ENCODE results near the gene MYH10. TPM values are rescaled to one million over a fixed set of nuclear protein-coding genes. Genes with fewer than 3 reads are reported as not detected.

Gene MYH10
- total and polyA plus RNA-seq, 9 of the 15 experiments (the other 6 are each of a cell fraction or from before 2014, with no cell fraction given), result 16.3 to 95.3 (median 39.7) TPM

DNA sequence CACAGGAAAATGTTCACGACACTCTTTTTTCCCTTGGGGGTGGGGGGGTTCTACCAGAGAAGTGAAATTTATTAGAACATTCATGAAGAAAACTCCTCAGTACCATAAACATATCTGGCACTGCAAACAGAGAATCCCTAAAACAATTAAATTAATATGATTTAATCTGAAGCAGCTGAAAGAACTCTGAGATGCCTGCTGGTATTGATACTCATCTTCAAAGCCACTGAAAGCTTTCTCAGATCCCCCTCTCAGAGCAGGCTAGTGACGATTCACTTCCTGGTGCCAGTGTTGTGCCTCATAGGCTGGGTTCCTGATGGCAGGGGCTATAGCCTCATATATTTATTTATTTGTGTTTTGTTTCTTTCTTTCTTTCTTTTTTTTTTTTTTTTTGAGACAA, 52.7 kb downstream of the MYH10 start:
- POLR2A ChIA-PET, result interaction anchor here (0.8 kb wide), 1 partner anchor 94 kb away, joined by 3 read pairs; no protein-coding TSS in a partner anchor
- no peak overlapping the region for H3K4me2 ChIP-seq (ENCODE audit: insufficient read depth, low read length)
- WGBS (ENCODE audit: insufficient coverage, low coverage, missing lambda C conversion rate), result 81% methylated on average over 2 of the region's 2 CpGs
- no peaks in the 10 kb centered on the region for H3K9me3 ChIP-seq (replicated peaks; ENCODE audit: control insufficient read depth, insufficient read depth, low read depth, low read length)
- no peak overlapping the region for H3K4me3 ChIP-seq
- BruUV-seq (replicated peaks), result no TSS peak
- peaks cover 35% of the 10 kb centered on the region for H3K36me3 ChIP-seq (ENCODE audit: control insufficient read depth, insufficient read depth, low read length)
- H3K27me3 ChIP-seq (ENCODE audit: control insufficient read depth in 2 of 2, insufficient read depth in 2 of 2, low read length in 2 of 2), result no peaks in the 10 kb centered on the region
- no peaks in the 10 kb centered on the region for H3K4me1 ChIP-seq (replicated peaks in 1 of 2; ENCODE audit: control insufficient read depth in 2 of 2, insufficient read depth in 2 of 2, low read length in 2 of 2)
- CTCF ChIA-PET (ENCODE audit: low intra/inter-chr PET ratio), result no interaction called here
- H3K9me1 ChIP-seq (ENCODE audit: control insufficient read depth, insufficient read depth, low read length), result no peaks in the 10 kb centered on the region
- H3K9ac ChIP-seq (ENCODE audit: insufficient read depth in 1 of 2, low read depth in 2 of 2, low read length in 2 of 2), result no peak overlapping the region
- H2AFZ ChIP-seq (ENCODE audit: low read depth, low read length), result no peak overlapping the region
- no peak overlapping the region for H3K27ac ChIP-seq (ENCODE audit: extremely low read depth, low read depth, low read length)
- in situ Hi-C loops (cut with MboI) (no loop called here), intact Hi-C loops (cut with micrococcal nuclease) (no loop called here)
- DNase-seq (ENCODE audit: extremely low read depth in 1 of 4, low spot score in 3 of 4) (no peak), FAIRE-seq (no peak), ATAC-seq (no peak)
- H3K79me2 ChIP-seq (ENCODE audit: control insufficient read depth, insufficient read depth, low read length), result no peaks in the 10 kb centered on the region
- H4K20me1 ChIP-seq (replicated peaks; ENCODE audit: control insufficient read depth, insufficient read depth, low read length), result no peaks in the 10 kb centered on the region
- TF ChIP-seq, protein P1, sequence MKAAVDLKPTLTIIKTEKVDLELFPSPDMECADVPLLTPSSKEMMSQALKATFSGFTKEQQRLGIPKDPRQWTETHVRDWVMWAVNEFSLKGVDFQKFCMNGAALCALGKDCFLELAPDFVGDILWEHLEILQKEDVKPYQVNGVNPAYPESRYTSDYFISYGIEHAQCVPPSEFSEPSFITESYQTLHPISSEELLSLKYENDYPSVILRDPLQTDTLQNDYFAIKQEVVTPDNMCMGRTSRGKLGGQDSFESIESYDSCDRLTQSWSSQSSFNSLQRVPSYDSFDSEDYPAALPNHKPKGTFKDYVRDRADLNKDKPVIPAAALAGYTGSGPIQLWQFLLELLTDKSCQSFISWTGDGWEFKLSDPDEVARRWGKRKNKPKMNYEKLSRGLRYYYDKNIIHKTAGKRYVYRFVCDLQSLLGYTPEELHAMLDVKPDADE (conservative IDR thresholded peaks at IDR 0.05; ENCODE audit: control insufficient read depth, low read depth, low read length), result no peak
- no peak for TF ChIP-seq XRCC4 (IDR thresholded peaks at IDR 0.05; ENCODE audit: extremely low read depth, insufficient read depth, insufficient read length)
- TF ChIP-seq NR2C2 (CRISPR knock-in tag; IDR thresholded peaks at IDR 0.05), result no peak
- TF ChIP-seq NR2C2 (tag; IDR thresholded peaks at IDR 0.05), result no peak
- TF ChIP-seq, protein P2, sequence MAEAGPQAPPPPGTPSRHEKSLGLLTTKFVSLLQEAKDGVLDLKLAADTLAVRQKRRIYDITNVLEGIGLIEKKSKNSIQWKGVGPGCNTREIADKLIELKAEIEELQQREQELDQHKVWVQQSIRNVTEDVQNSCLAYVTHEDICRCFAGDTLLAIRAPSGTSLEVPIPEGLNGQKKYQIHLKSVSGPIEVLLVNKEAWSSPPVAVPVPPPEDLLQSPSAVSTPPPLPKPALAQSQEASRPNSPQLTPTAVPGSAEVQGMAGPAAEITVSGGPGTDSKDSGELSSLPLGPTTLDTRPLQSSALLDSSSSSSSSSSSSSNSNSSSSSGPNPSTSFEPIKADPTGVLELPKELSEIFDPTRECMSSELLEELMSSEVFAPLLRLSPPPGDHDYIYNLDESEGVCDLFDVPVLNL (CRISPR knock-in tag; IDR thresholded peaks at IDR 0.05; ENCODE audit: low read depth), result no peak
- TF ChIP-seq ZNF778 (CRISPR knock-in tag; IDR thresholded peaks at IDR 0.05), result no peak
- TF ChIP-seq ZNF347 (CRISPR knock-in tag; IDR thresholded peaks at IDR 0.05; ENCODE audit: low read depth), result no peak
- no peak for TF ChIP-seq IRF2 (CRISPR knock-in tag; IDR thresholded peaks at IDR 0.05)
- no peak for TF ChIP-seq SOX6 (IDR thresholded peaks at IDR 0.05)
- TF ChIP-seq MEIS2 (IDR thresholded peaks at IDR 0.05; ENCODE audit: partially characterized antibody), result no peak
- TF ChIP-seq HLTF (IDR thresholded peaks at IDR 0.05), result no peak
- TF ChIP-seq SRF (CRISPR knock-in tag; IDR thresholded peaks at IDR 0.05), result no peak
- TF ChIP-seq, protein P3, sequence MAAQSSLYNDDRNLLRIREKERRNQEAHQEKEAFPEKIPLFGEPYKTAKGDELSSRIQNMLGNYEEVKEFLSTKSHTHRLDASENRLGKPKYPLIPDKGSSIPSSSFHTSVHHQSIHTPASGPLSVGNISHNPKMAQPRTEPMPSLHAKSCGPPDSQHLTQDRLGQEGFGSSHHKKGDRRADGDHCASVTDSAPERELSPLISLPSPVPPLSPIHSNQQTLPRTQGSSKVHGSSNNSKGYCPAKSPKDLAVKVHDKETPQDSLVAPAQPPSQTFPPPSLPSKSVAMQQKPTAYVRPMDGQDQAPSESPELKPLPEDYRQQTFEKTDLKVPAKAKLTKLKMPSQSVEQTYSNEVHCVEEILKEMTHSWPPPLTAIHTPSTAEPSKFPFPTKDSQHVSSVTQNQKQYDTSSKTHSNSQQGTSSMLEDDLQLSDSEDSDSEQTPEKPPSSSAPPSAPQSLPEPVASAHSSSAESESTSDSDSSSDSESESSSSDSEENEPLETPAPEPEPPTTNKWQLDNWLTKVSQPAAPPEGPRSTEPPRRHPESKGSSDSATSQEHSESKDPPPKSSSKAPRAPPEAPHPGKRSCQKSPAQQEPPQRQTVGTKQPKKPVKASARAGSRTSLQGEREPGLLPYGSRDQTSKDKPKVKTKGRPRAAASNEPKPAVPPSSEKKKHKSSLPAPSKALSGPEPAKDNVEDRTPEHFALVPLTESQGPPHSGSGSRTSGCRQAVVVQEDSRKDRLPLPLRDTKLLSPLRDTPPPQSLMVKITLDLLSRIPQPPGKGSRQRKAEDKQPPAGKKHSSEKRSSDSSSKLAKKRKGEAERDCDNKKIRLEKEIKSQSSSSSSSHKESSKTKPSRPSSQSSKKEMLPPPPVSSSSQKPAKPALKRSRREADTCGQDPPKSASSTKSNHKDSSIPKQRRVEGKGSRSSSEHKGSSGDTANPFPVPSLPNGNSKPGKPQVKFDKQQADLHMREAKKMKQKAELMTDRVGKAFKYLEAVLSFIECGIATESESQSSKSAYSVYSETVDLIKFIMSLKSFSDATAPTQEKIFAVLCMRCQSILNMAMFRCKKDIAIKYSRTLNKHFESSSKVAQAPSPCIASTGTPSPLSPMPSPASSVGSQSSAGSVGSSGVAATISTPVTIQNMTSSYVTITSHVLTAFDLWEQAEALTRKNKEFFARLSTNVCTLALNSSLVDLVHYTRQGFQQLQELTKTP (IDR thresholded peaks at IDR 0.05; ENCODE audit: low read depth in 1 of 2, partially characterized antibody in 2 of 2), result no peak
- TF ChIP-seq CBX8 (IDR thresholded peaks at IDR 0.05; ENCODE audit: borderline replicate concordance, extremely low read depth, low read depth, low read length, poor library complexity, severe bottlenecking), result no peak
- TF ChIP-seq SP2 (IDR thresholded peaks at IDR 0.05; ENCODE audit: extremely low read depth, low read depth, low read length, poor library complexity, severe bottlenecking), result no peak
- TF ChIP-seq HDAC3 (IDR thresholded peaks at IDR 0.05; ENCODE audit: borderline replicate concordance, partially characterized antibody), result no peak

Measured in K562 (cell line).